ENCODE measurements around the gene CNTNAP2.

CNTNAP2 gene

GRCh38 chr7:146731185-146731584 lies 614.6 kb downstream of the CNTNAP2 start:
- TF ChIP-seq BHLHE40 (IDR thresholded peaks at IDR 0.05; ENCODE audit: borderline replicate concordance): no peak
- ChIA-PET CTCF (no interaction called here), POLR2A (no interaction called here)
- no peak for DNase-seq (ENCODE audit: extremely low spot score)

GRCh38 chr7:146735992-146736391 lies 619.4 kb downstream of the CNTNAP2 start:
- no peak for DNase-seq (ENCODE audit: extremely low spot score)
- ChIA-PET CTCF (no interaction called here), POLR2A (no interaction called here)
- TF ChIP-seq ELF4 (IDR thresholded peaks at IDR 0.05): no peak
- TF ChIP-seq ZNF384 (IDR thresholded peaks at IDR 0.05): no peak
- TF ChIP-seq NFRKB (IDR thresholded peaks at IDR 0.05): no peak
- TF ChIP-seq FOXK2 (IDR thresholded peaks at IDR 0.05): no peak
- TF ChIP-seq ARNT (IDR thresholded peaks at IDR 0.05): no peak
- TF ChIP-seq LEF1 (IDR thresholded peaks at IDR 0.05; ENCODE audit: borderline replicate concordance): no peak
- TF ChIP-seq L3MBTL2 (conservative IDR thresholded peaks at IDR 0.05): no peak
- TF ChIP-seq FOXA1 (IDR thresholded peaks at IDR 0.05): no peak
- no peak for TF ChIP-seq FOXM1 (IDR thresholded peaks at IDR 0.05; ENCODE audit: borderline replicate concordance)
- no peak for TF ChIP-seq TARDBP (IDR thresholded peaks at IDR 0.05)
- no peak for TF ChIP-seq PKNOX1 (IDR thresholded peaks at IDR 0.05)
- no peak for TF ChIP-seq CTBP1 (IDR thresholded peaks at IDR 0.05; ENCODE audit: borderline replicate concordance)

- POLR2A ChIA-PET: no interaction called here
- TF ChIP-seq NFRKB (IDR thresholded peaks at IDR 0.05) (no peak), BHLHE40 (IDR thresholded peaks at IDR 0.05; ENCODE audit: borderline replicate concordance) (no peak), FOXA1 (IDR thresholded peaks at IDR 0.05) (no peak), SUZ12 (IDR thresholded peaks at IDR 0.05) (no peak), ZNF384 (IDR thresholded peaks at IDR 0.05) (no peak), FOXM1 (IDR thresholded peaks at IDR 0.05; ENCODE audit: borderline replicate concordance) (no peak), LEF1 (IDR thresholded peaks at IDR 0.05; ENCODE audit: borderline replicate concordance) (no peak), L3MBTL2 (conservative IDR thresholded peaks at IDR 0.05) (no peak), FOXK2 (IDR thresholded peaks at IDR 0.05) (no peak), ELF4 (IDR thresholded peaks at IDR 0.05) (no peak), TARDBP (IDR thresholded peaks at IDR 0.05) (no peak), PKNOX1 (IDR thresholded peaks at IDR 0.05) (no peak), CTBP1 (IDR thresholded peaks at IDR 0.05; ENCODE audit: borderline replicate concordance) (no peak), SP1 (IDR thresholded peaks at IDR 0.05) (no peak), ARNT (IDR thresholded peaks at IDR 0.05) (no peak), HDGF (IDR thresholded peaks at IDR 0.05; ENCODE audit: borderline replicate concordance) (no peak)
- DNase-seq (ENCODE audit: extremely low spot score): no peak
- CTCF ChIA-PET: no interaction called here
Measured at GRCh38 chr7:146736446-146737190, 620.0 kb downstream of the CNTNAP2 start.

- ChIA-PET POLR2A (no interaction called here), CTCF (no interaction called here)
- TF ChIP-seq ARNT (IDR thresholded peaks at IDR 0.05): no peak
- TF ChIP-seq NFRKB (IDR thresholded peaks at IDR 0.05): no peak
- TF ChIP-seq SUZ12 (IDR thresholded peaks at IDR 0.05): no peak
- no peak for TF ChIP-seq L3MBTL2 (conservative IDR thresholded peaks at IDR 0.05)
- TF ChIP-seq HDGF (IDR thresholded peaks at IDR 0.05; ENCODE audit: borderline replicate concordance): no peak
- no peak for TF ChIP-seq FOXM1 (IDR thresholded peaks at IDR 0.05; ENCODE audit: borderline replicate concordance)
- TF ChIP-seq BHLHE40 (IDR thresholded peaks at IDR 0.05; ENCODE audit: borderline replicate concordance): no peak
- TF ChIP-seq SP1 (IDR thresholded peaks at IDR 0.05): no peak
- no peak for TF ChIP-seq FOXK2 (IDR thresholded peaks at IDR 0.05)
- TF ChIP-seq CTBP1 (IDR thresholded peaks at IDR 0.05; ENCODE audit: borderline replicate concordance): no peak
Measured at GRCh38 chr7:146740039-146740438, 623.4 kb downstream of the CNTNAP2 start.

GRCh38 chr7:146741911-146742310 lies 625.3 kb downstream of the CNTNAP2 start:
- no peak for DNase-seq (ENCODE audit: extremely low spot score)
- no peak for TF ChIP-seq FOXM1 (IDR thresholded peaks at IDR 0.05; ENCODE audit: borderline replicate concordance)
- no peak for TF ChIP-seq L3MBTL2 (conservative IDR thresholded peaks at IDR 0.05)
- TF ChIP-seq BHLHE40 (IDR thresholded peaks at IDR 0.05; ENCODE audit: borderline replicate concordance): no peak
- no peak for TF ChIP-seq NFRKB (IDR thresholded peaks at IDR 0.05)
- no peak for TF ChIP-seq HDGF (IDR thresholded peaks at IDR 0.05; ENCODE audit: borderline replicate concordance)
- TF ChIP-seq TARDBP (IDR thresholded peaks at IDR 0.05): no peak
- TF ChIP-seq SP1 (IDR thresholded peaks at IDR 0.05): no peak
- TF ChIP-seq ELF4 (IDR thresholded peaks at IDR 0.05): no peak
- no peak for TF ChIP-seq FOXA1 (IDR thresholded peaks at IDR 0.05)
- no peak for TF ChIP-seq FOXK2 (IDR thresholded peaks at IDR 0.05)
- CTCF ChIA-PET: no interaction called here
- POLR2A ChIA-PET: no interaction called here

More at GRCh38 chr7:146740039-146740438, 623.4 kb downstream of the CNTNAP2 start:
- no peak for DNase-seq (ENCODE audit: extremely low spot score)

- CTCF ChIA-PET: interaction anchor here (0.8 kb wide), 1 partner anchor 228 kb away, joined by 4 read pairs; no protein-coding TSS in a partner anchor
- POLR2A ChIA-PET: no interaction called here
- DNase-seq (ENCODE audit: extremely low spot score): no peak
- TF ChIP-seq FOXA1 (IDR thresholded peaks at IDR 0.05) (no peak), FOXK2 (IDR thresholded peaks at IDR 0.05) (no peak), HDGF (IDR thresholded peaks at IDR 0.05; ENCODE audit: borderline replicate concordance) (no peak), L3MBTL2 (conservative IDR thresholded peaks at IDR 0.05) (no peak), ELF4 (IDR thresholded peaks at IDR 0.05) (no peak), ARNT (IDR thresholded peaks at IDR 0.05) (no peak), SP1 (IDR thresholded peaks at IDR 0.05) (no peak), CTBP1 (IDR thresholded peaks at IDR 0.05; ENCODE audit: borderline replicate concordance) (no peak), BHLHE40 (IDR thresholded peaks at IDR 0.05; ENCODE audit: borderline replicate concordance) (no peak)
Measured at GRCh38 chr7:146754385-146754784, 637.8 kb downstream of the CNTNAP2 start.

GRCh38 chr7:146755585-146755984 lies 639.0 kb downstream of the CNTNAP2 start:
- DNase-seq (ENCODE audit: extremely low spot score): no peak
- CTCF ChIA-PET: no interaction called here
- POLR2A ChIA-PET: no interaction called here
- no peak for TF ChIP-seq HDGF (IDR thresholded peaks at IDR 0.05; ENCODE audit: borderline replicate concordance)
- no peak for TF ChIP-seq BHLHE40 (IDR thresholded peaks at IDR 0.05; ENCODE audit: borderline replicate concordance)
- no peak for TF ChIP-seq SP1 (IDR thresholded peaks at IDR 0.05)
- no peak for TF ChIP-seq ZNF384 (IDR thresholded peaks at IDR 0.05)
- TF ChIP-seq LEF1 (IDR thresholded peaks at IDR 0.05; ENCODE audit: borderline replicate concordance): no peak
- TF ChIP-seq FOXA1 (IDR thresholded peaks at IDR 0.05): no peak
- no peak for TF ChIP-seq ELF4 (IDR thresholded peaks at IDR 0.05)
